Measurements from ENCODE around the gene HIVEP2.

HIVEP2 gene

GRCh38 chr6:142708651-142709050 is 236.3 kb downstream of the HIVEP2 start:
- no peak overlapping the region for H3K27ac ChIP-seq
- H3K4me1 ChIP-seq (ENCODE audit: control insufficient read depth in 1 of 2, insufficient read depth in 1 of 2, low read depth in 1 of 2, low read length in 1 of 2): peaks cover 25 to 26% of the 10 kb centered on the region in 2 experiments
- no peaks in the 10 kb centered on the region for H3K9me3 ChIP-seq
- TF ChIP-seq CTCF (IDR thresholded peaks at IDR 0.05): no peak
- H3K36me3 ChIP-seq: no peaks in the 10 kb centered on the region
- H3K27me3 ChIP-seq: no peaks in the 10 kb centered on the region
- no peak overlapping the region for H3K4me3 ChIP-seq (ENCODE audit: low read depth in 1 of 2, low read length in 1 of 2)

- Histone ChIP-seq H3K27ac (no peak overlapping the region), H3K36me3 (no peaks in the 10 kb centered on the region), H3K4me3 (ENCODE audit: low read depth in 1 of 2, low read length in 1 of 2) (no peak overlapping the region), H3K4me1 (ENCODE audit: control insufficient read depth in 1 of 2, insufficient read depth in 1 of 2, low read depth in 1 of 2, low read length in 1 of 2) (peaks cover 39 to 40% of the 10 kb centered on the region in 2 experiments), H3K9me3 (no peaks in the 10 kb centered on the region), H3K27me3 (no peaks in the 10 kb centered on the region)
- TF ChIP-seq CTCF (IDR thresholded peaks at IDR 0.05): no peak
These were observed 237.7 kb downstream of the HIVEP2 start for GRCh38 chr6:142707255-142707654.

- H3K27ac ChIP-seq: no peak overlapping the region
- no peaks in the 10 kb centered on the region for H3K27me3 ChIP-seq
- TF ChIP-seq CTCF (IDR thresholded peaks at IDR 0.05): no peak
- H3K9me3 ChIP-seq: no peaks in the 10 kb centered on the region
- peaks cover 49 to 50% of the 10 kb centered on the region in 2 experiments for H3K4me1 ChIP-seq (ENCODE audit: control insufficient read depth in 1 of 2, insufficient read depth in 1 of 2, low read depth in 1 of 2, low read length in 1 of 2)
- no peak overlapping the region for H3K4me3 ChIP-seq (ENCODE audit: low read depth in 1 of 2, low read length in 1 of 2)
- H3K36me3 ChIP-seq: no peaks in the 10 kb centered on the region
These were observed 238.8 kb downstream of the HIVEP2 start for GRCh38 chr6:142706210-142706609.

GRCh38 chr6:142705054-142705453 is 239.9 kb downstream of the HIVEP2 start:
- Histone ChIP-seq H3K9me3 (no peaks in the 10 kb centered on the region), H3K27ac (peak overlapping the region; percentile 19), H3K4me3 (ENCODE audit: low read depth in 1 of 2, low read length in 1 of 2) (no peak overlapping the region), H3K36me3 (no peaks in the 10 kb centered on the region), H3K27me3 (no peaks in the 10 kb centered on the region), H3K4me1 (ENCODE audit: control insufficient read depth in 1 of 2, insufficient read depth in 1 of 2, low read depth in 1 of 2, low read length in 1 of 2) (peaks cover 57 to 62% of the 10 kb centered on the region in 2 experiments)
- TF ChIP-seq CTCF (IDR thresholded peaks at IDR 0.05): no peak

- TF ChIP-seq CTCF (IDR thresholded peaks at IDR 0.05): peak; percentile 7
- Histone ChIP-seq H3K27ac (peak overlapping the region; percentile 80), H3K27me3 (no peaks in the 10 kb centered on the region), H3K4me3 (ENCODE audit: low read depth in 1 of 2, low read length in 1 of 2) (peak overlapping the region; percentile 35 to 46), H3K9me3 (no peaks in the 10 kb centered on the region), H3K36me3 (no peaks in the 10 kb centered on the region), H3K4me1 (ENCODE audit: control insufficient read depth in 1 of 2, insufficient read depth in 1 of 2, low read depth in 1 of 2, low read length in 1 of 2) (peaks cover 60 to 66% of the 10 kb centered on the region in 2 experiments)
These were observed 242.2 kb downstream of the HIVEP2 start for GRCh38 chr6:142702501-142703460.
